Activated gamma-delta T cell treated with Interleukin-2 at 50 U/mL for 16 hours (primary cell): ENCODE data around the gene IL5RA.

Experiments used
- DNase-seq: peaks from one replicate; pipeline ENCODE4 v3.0.0-alpha.2; 2020

Gene IL5RA

GRCh38 chr3:3064297-3064696 lies 45.9 kb downstream of the IL5RA start:
- no peak for DNase-seq

- no peak for DNase-seq
These were observed 50.5 kb downstream of the IL5RA start for GRCh38 chr3:3059645-3060044.

GRCh38 chr3:3053974-3054373 lies 56.2 kb downstream of the IL5RA start:
- DNase-seq: no peak

GRCh38 chr3:3038201-3038991 lies 71.8 kb downstream of the IL5RA start:
- no peak for DNase-seq

- no peak for DNase-seq
These were observed 73.0 kb downstream of the IL5RA start for GRCh38 chr3:3037156-3037555.

- DNase-seq: no peak
These were observed 78.8 kb downstream of the IL5RA start for GRCh38 chr3:3031326-3031725.

- DNase-seq: no peak
These were observed 82.1 kb downstream of the IL5RA start for GRCh38 chr3:3027976-3028567.

- no peak for DNase-seq
These were observed 86.9 kb downstream of the IL5RA start for GRCh38 chr3:3023111-3023745.

GRCh38 chr3:3020209-3020608 lies 90.0 kb downstream of the IL5RA start:
- DNase-seq: no peak
